GM12872 (cell line): Measurements from ENCODE around the gene DLGAP1.

Experiments
- CTCF ChIP-seq: IDR thresholded peaks from 3 replicates; pipeline ENCODE4 v1.5.1; 2011; ENCODE audit warnings: low read depth, mild to moderate bottlenecking, low read length, moderate library complexity; ENCODE audit not compliant: insufficient read depth

DLGAP1 gene

GRCh38 chr18:3478262-3478978 lies 976.7 kb downstream of the DLGAP1 start:
- TF ChIP-seq CTCF: no peak

- TF ChIP-seq CTCF: no peak
These were observed 982.2 kb downstream of the DLGAP1 start for GRCh38 chr18:3472681-3473544.

- TF ChIP-seq CTCF: no peak
These were observed 983.9 kb downstream of the DLGAP1 start for GRCh38 chr18:3471141-3471648.

- TF ChIP-seq CTCF: no peak
These were observed 986.3 kb downstream of the DLGAP1 start for GRCh38 chr18:3468833-3469232.

GRCh38 chr18:3468066-3468705 lies 986.9 kb downstream of the DLGAP1 start:
- no peak for TF ChIP-seq CTCF

- no peak for TF ChIP-seq CTCF
These were observed 988.2 kb downstream of the DLGAP1 start for GRCh38 chr18:3466872-3467271.

- no peak for TF ChIP-seq CTCF
These were observed 989.1 kb downstream of the DLGAP1 start for GRCh38 chr18:3466045-3466444.
